Activated naive CD4-positive, alpha-beta T cell treated with anti-CD3 and anti-CD28 coated beads, Interleukin-2, amount 50 U/mL, for 72 hours (primary cell): ENCODE data around the gene ALDH8A1. TPM values are rescaled to one million over a fixed set of nuclear protein-coding genes. Genes with fewer than 3 reads are reported as not detected.
"Not testable (repeated sequence)": the region's sequence is repeated elsewhere in the genome, so short reads cannot be mapped to it uniquely, and the experiment has no call there.

Source experiments
- ATAC-seq, 2 donors: fragments of 150-1000 bp; cut with Tn5 transposase; 2 replicates each; pipeline ENCODE4 v1.10.0; 2021; ENCODE audit warnings: mild to moderate bottlenecking in 2 of 2, moderate library complexity in 2 of 2
- DNase-seq, 2 donors: peaks; one replicate each; pipeline ENCODE4 v3.0.0; 2021 to 2022; ENCODE audit warnings: low spot score in 2 of 2
- H3K27ac Mint-ChIP-seq, 2 donors: one replicate each; pipeline ENCODE4 v1.8.0; 2022; ENCODE audit warnings: mild to moderate bottlenecking in 2 of 2, mixed read lengths in 2 of 2
- H3K36me3 Mint-ChIP-seq, 2 donors: one replicate each; pipeline ENCODE4 v1.8.0; 2022; ENCODE audit warnings: mixed read lengths in 2 of 2
- H3K9me3 Mint-ChIP-seq, 2 donors: one replicate each; pipeline ENCODE4 v1.8.0; 2022; ENCODE audit warnings: mixed read lengths in 2 of 2
- total RNA-seq, 2 donors: library from RNA; stranded (reverse); gene quantifications; one replicate each; pipeline ENCODE4 v1.2.3, GENCODE V29; 2022

Gene ALDH8A1
- total RNA-seq, 2 donors from 2014 or later, result 0.36 to 3.5 TPM

GRCh38 chr6:134902074-134902861 is 47.6 kb downstream of the ALDH8A1 start:
- ATAC-seq (no peak), DNase-seq (no peak)
- Mint-ChIP-seq H3K9me3 (no peaks in the 10 kb centered on the region), H3K36me3 (no peaks in the 10 kb centered on the region), H3K27ac (no peak overlapping the region)

DNA sequence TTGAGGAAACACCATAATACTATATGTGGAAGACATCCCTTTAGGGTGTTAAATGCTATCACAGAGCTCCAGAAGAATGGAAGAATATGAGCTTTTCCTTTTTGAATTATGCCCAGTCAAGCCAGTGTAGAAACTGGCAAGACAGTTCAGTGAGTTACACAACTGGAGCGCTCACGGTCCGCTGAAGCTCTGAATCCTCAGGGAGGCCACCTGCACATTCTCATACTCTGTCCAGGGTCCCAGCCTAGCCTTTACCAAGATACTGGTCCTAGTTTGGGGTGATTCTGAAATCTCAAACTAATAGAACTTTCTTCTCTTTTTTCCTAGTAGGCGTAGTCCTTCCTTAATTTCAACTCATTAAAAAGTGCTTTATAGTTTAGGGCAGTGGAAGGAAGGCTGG is 51.3 kb downstream of the ALDH8A1 start:
- Mint-ChIP-seq H3K27ac (no peak overlapping the region), H3K36me3 (no peaks in the 10 kb centered on the region), H3K9me3 (peaks cover 0 to 7% of the 10 kb centered on the region in 2 donors)
- ATAC-seq, result no peak
- DNase-seq, result no peak

DNA sequence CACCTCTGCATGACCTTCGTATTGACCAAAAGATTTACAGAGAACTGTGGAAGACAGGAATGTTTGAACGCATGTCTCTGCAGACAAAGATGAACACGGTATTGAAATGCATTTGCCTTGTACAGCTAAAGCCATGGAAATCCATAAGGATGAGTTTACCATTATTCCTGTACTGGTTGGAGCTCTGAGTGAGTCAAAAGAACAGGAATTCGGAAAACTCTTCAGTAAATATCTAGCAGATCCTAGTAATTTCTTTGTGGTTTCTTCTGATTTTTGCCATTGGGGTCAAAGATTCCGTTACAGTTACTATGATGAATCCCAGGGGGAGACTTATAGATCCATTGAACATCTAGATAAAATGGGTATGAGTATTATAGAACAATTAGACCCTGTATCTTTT is 51.7 kb downstream of the ALDH8A1 start:
- ATAC-seq, H3K27ac Mint-ChIP-seq, H3K36me3 Mint-ChIP-seq, DNase-seq, H3K9me3 Mint-ChIP-seq: not testable (repeated sequence)

GRCh38 chr6:134896910-134897309 is 53.0 kb downstream of the ALDH8A1 start:
- peaks cover 5 to 11% of the 10 kb centered on the region in 2 donors for H3K36me3 Mint-ChIP-seq
- ATAC-seq (no peak), DNase-seq (no peak)
- no peak overlapping the region for H3K27ac Mint-ChIP-seq
- peaks cover 4 to 13% of the 10 kb centered on the region in 2 donors for H3K9me3 Mint-ChIP-seq

DNA sequence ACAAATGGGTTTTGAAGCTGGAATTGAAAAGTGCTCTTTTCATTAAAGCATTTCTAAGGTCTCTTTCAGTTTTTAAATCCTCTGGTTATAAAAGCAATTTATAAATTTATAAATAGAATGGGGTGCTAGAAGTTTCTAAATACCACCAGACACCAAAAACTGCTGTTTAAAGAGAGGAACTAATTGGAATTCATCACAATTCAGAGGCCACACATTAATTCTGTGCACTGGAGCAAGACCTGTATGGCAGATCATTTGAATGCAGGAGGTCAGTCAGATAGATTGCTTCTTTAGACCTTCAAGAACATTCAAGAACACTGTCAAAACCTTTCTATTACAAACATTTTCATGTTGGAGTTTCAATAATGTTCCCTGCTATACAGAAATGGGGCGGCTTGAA is 55.1 kb downstream of the ALDH8A1 start:
- DNase-seq (no peak), ATAC-seq (no peak)
- peak overlapping the region in 1 of 2 donors; percentile 10 for H3K27ac Mint-ChIP-seq
- peaks cover 4 to 13% of the 10 kb centered on the region in 2 donors for H3K9me3 Mint-ChIP-seq
- H3K36me3 Mint-ChIP-seq, result peaks cover 5 to 11% of the 10 kb centered on the region in 2 donors

DNA sequence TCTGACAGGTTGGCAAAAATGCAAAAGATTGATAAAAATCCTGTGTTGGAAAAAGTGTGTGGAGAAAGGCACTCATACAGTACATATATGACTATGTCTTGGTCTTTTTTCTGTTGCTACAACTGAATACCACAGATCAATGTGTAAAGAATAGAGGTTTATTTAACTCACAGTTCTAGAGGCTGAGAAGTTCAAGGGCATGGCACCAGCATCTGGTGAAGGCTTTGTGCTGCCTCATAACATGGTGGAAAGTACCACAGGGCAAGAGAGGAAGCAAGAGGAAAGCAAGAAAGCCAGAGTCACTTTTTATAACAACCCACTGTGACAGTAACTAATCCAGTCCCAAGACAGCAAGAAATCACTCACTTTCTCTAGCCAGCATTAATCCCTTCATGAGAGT is 57.5 kb downstream of the ALDH8A1 start:
- peaks cover 5 to 11% of the 10 kb centered on the region in 2 donors for H3K36me3 Mint-ChIP-seq
- no peak overlapping the region for H3K27ac Mint-ChIP-seq
- ATAC-seq, result no peak
- no peak for DNase-seq
- H3K9me3 Mint-ChIP-seq, result peaks cover 4 to 13% of the 10 kb centered on the region in 2 donors

DNA sequence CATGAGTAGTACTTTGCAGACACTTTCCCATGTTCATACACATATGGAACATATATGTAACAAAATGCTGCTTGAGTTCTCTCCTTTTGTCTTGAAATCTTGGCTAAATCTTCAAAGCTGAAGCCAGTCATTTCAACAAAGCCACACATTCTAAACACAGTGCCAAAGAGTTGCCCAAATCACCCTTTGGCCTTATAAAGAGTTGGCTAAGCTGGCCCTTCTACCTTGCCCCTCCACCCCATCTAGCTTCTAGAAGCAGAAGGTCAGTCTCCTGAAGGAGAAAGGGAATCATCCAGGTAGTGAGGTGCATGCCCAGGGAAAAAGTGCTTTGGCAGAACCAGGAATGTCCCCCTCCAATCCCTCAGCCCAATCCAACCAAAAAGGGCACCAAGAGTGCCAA is 58.3 kb downstream of the ALDH8A1 start:
- H3K9me3 Mint-ChIP-seq, result peaks cover 4 to 13% of the 10 kb centered on the region in 2 donors
- H3K27ac Mint-ChIP-seq, result no peak overlapping the region
- DNase-seq (no peak), ATAC-seq (no peak)
- H3K36me3 Mint-ChIP-seq, result peaks cover 5 to 11% of the 10 kb centered on the region in 2 donors

GRCh38 chr6:134888316-134888715 is 61.6 kb downstream of the ALDH8A1 start:
- H3K36me3 Mint-ChIP-seq, result peaks cover 5 to 11% of the 10 kb centered on the region in 2 donors
- DNase-seq (no peak), ATAC-seq (no peak)
- H3K27ac Mint-ChIP-seq, result no peak overlapping the region
- H3K9me3 Mint-ChIP-seq, result peaks cover 4 to 6% of the 10 kb centered on the region in 2 donors

GRCh38 chr6:134884752-134885151 is 65.1 kb downstream of the ALDH8A1 start:
- H3K9me3 Mint-ChIP-seq, result no peaks in the 10 kb centered on the region
- no peak for DNase-seq

DNA sequence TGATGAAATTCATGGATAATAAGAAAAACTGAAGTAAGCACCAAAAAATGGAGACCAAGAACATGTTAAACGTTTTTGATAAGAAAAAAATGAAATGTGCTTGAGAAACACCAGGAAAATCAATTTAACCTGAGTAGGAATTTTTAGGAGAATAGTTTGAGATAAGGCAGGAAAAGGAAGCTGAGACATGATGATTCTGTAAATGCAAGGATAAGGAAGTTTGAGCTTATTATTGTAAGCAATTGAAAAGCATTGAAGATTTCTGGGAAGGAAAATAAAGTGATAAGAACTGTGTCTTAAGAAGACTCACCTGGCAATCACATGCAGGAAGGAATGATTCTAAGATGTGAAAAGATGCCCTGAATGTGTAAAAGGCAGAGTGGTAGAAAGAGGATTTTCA is 66.6 kb downstream of the ALDH8A1 start:
- Mint-ChIP-seq H3K9me3 (no peaks in the 10 kb centered on the region), H3K27ac (no peak overlapping the region), H3K36me3 (no peaks in the 10 kb centered on the region)
- ATAC-seq (no peak), DNase-seq (no peak)

More at GRCh38 chr6:134884752-134885151, 65.1 kb downstream of the ALDH8A1 start:
- ATAC-seq, result no peak
- H3K36me3 Mint-ChIP-seq, result no peaks in the 10 kb centered on the region
- H3K27ac Mint-ChIP-seq, result no peak overlapping the region

DNA sequence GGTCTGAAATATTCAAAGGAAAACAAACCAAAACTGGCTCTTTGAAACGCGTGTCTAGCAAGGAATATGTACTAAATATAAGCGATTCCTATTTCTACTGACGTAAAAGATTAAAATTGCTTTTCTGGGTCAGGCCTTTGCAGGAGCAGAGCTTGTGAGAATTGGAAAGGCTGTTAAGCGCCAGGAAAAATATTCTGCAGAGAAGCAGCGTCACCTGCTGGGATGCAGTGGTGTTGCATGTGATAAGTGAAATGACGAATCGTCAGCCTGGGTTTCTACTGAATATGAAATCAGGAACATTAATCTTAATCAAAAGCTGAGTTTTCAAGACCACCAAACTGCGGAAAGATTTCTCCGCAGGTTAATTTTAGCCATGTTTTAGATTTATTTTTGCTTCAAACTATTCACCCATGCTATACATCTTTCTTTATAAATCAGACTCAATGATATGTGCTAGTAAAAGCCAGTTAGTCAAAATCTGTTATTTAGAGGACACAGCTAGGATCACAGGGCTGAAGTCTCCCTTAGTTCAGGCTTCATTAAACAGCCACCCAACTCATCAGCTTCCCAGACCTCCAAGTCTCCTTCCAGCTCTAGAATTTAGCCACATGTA is 67.4 kb downstream of the ALDH8A1 start:
- no peaks in the 10 kb centered on the region for H3K9me3 Mint-ChIP-seq
- no peak overlapping the region for H3K27ac Mint-ChIP-seq
- peak in 1 of 2 donors; percentile 60 for DNase-seq
- H3K36me3 Mint-ChIP-seq, result no peaks in the 10 kb centered on the region
- peak in 1 of 2 donors; percentile 34 for ATAC-seq

DNA sequence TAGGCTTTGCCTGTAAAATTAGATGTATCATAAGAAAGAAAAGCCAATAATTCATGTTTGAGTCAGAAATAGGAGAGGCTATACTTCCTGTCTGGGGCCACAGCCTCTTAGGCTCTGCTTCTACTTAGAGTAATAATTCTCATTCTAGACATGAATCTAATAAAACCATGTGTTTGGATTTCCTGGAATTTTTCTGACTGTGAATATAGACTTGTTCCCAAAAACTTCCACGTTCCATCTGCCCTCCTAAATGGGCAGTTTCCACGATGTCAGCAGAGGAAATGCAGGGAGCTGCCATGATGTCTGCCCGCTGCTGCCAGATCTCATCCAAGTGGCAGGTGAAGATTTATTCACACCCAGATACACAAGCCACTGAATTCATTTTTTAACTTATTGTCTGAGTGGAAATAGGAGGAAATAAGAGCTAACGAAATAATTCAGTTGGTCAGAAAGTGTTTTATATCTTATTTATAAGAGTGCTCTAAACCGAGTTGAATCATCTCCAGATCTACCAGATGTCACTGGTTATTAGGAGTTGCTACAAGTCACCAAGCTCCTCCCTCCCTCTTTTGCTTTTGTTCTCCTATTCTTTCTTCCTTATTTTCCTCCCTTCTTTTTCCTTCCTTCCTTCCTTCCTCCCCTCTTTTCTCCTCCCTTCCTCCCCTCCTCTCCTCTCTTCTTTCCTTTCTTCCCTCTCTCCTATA is 69.3 kb downstream of the ALDH8A1 start:
- peaks cover 0 to 2% of the 10 kb centered on the region in 2 donors for H3K9me3 Mint-ChIP-seq
- no peak for ATAC-seq
- H3K36me3 Mint-ChIP-seq, result peaks cover 2% of the 10 kb centered on the region in 2 donors
- DNase-seq, result no peak
- no peak overlapping the region for H3K27ac Mint-ChIP-seq

DNA sequence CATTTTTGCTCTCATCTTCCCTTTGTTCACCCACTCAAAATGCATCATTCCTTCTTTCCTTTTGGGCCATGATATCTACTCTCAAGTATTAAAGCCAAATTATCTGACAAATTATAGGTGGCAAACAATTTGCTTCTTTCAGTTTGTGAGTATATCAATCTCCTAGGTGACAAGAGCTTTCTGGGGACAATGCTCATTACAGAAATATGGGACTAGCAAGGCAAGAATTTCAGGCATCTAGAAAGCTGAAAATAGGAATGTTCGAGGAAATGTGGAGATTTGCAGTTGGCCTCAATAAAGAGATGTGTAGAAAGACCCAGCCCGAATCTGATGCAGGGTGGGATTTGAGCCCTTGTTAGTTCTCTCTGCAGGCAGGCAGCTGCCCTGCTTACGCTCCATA is 71.8 kb downstream of the ALDH8A1 start:
- H3K27ac Mint-ChIP-seq, result no peak overlapping the region
- DNase-seq (no peak), ATAC-seq (no peak)
- peaks cover 10% of the 10 kb centered on the region in 2 donors for H3K36me3 Mint-ChIP-seq
- H3K9me3 Mint-ChIP-seq, result peaks cover 0 to 9% of the 10 kb centered on the region in 2 donors

- DNase-seq (no peak), ATAC-seq (no peak)
- Mint-ChIP-seq H3K36me3 (peaks cover 10% of the 10 kb centered on the region in 2 donors), H3K27ac (no peak overlapping the region), H3K9me3 (peaks cover 0 to 9% of the 10 kb centered on the region in 2 donors)
Measured at GRCh38 chr6:134875367-134875766, 74.5 kb downstream of the ALDH8A1 start.

DNA sequence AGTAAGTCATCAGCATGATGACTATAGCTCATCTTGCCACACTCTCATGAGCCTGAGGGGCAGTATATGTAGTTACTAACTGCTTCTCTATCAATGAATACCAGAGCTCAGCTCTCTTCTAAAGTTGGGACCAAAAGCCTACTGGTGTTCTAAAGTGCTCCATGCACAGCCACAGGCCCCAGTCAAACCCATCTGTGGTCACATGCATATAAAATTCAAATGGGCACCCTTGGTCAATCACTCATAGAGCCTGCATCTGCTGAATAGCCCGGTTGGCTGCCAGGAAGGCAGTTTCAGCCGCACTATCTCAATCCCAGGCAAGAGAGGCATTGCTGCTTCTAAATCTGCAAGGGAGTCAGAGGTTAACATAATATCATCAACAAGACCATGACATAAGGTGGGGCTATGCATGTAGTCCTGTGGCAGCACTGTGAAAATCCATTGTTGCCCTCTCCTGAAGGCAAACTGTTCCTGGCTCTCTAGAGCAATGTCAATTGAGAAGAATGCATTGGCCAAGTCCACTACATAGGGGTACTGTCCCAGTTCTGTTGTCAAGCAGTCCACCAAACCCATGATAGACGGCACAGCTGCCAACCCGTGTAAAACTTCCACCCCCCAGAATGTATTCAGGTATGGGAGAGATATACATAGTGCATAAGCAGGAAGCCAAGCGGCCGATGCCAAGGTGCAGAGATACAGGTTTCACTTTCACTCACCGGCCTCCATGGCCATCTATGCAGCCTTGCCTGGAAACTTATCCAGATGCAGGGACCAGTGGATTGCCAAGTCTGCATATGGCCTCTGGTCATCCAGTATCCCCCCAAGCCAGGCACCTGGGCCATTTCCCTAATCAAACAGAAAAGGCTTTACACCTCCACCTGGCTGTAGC is 76.2 kb downstream of the ALDH8A1 start:
- Mint-ChIP-seq H3K27ac (no peak overlapping the region), H3K9me3 (peaks cover 0 to 9% of the 10 kb centered on the region in 2 donors), H3K36me3 (peaks cover 10% of the 10 kb centered on the region in 2 donors)
- DNase-seq (no peak), ATAC-seq (peak in 1 of 2 donors; percentile 71)
